VCaP (cell line): Measurements from ENCODE around the gene CDH15.

Experiments
- H3K27ac ChIP-seq: fragments of 450-650 bp; 2 replicates; pipeline ENCODE4 v1.5.1; 2017
- TF ChIP-seq, protein P1 (sequence below): fragments of 450-650 bp; conservative IDR thresholded peaks from 2 replicates; pipeline ENCODE4 v1.5.1; 2017; ENCODE audit warnings: mild to moderate bottlenecking, moderate library complexity

The CDH15 gene

DNA sequence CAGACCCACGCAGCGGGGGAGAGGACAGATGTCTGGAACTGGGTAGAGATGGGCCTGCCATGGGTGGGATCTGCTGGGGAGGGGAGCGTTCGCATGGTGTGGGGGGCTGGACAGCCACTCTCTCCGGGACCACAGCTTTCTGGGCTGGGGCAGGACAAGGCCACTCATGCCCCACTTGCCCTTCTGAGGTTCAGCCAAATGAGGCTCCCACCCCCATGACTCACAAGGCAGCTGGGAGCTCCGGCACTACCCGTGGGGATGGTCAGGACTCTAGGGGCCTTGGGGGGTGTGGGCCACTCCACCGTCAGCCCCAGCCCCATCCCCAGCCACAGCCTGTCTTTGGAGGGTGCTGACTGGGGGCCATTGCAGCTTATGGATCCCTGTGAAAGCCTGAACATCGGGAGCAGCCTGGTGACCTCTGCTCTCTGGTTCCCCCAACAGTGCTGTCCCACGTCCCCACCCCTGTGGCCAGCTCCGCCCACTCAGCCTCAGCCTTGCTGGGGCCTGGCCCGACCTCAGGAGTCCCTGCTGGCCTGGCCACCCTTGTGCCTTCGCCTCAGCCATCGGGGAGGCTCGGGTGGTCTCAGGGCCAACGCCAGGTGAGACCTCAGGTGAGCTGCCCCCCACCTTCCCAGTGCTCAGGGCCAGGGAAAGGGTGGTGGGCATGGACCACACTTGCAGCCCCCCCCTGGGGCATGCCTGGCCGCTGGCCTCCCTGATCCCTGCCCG is 4.7 kb upstream of the CDH15 start:
- no peak overlapping the region for H3K27ac ChIP-seq
- TF ChIP-seq, protein P1, sequence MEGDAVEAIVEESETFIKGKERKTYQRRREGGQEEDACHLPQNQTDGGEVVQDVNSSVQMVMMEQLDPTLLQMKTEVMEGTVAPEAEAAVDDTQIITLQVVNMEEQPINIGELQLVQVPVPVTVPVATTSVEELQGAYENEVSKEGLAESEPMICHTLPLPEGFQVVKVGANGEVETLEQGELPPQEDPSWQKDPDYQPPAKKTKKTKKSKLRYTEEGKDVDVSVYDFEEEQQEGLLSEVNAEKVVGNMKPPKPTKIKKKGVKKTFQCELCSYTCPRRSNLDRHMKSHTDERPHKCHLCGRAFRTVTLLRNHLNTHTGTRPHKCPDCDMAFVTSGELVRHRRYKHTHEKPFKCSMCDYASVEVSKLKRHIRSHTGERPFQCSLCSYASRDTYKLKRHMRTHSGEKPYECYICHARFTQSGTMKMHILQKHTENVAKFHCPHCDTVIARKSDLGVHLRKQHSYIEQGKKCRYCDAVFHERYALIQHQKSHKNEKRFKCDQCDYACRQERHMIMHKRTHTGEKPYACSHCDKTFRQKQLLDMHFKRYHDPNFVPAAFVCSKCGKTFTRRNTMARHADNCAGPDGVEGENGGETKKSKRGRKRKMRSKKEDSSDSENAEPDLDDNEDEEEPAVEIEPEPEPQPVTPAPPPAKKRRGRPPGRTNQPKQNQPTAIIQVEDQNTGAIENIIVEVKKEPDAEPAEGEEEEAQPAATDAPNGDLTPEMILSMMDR: no peak

DNA sequence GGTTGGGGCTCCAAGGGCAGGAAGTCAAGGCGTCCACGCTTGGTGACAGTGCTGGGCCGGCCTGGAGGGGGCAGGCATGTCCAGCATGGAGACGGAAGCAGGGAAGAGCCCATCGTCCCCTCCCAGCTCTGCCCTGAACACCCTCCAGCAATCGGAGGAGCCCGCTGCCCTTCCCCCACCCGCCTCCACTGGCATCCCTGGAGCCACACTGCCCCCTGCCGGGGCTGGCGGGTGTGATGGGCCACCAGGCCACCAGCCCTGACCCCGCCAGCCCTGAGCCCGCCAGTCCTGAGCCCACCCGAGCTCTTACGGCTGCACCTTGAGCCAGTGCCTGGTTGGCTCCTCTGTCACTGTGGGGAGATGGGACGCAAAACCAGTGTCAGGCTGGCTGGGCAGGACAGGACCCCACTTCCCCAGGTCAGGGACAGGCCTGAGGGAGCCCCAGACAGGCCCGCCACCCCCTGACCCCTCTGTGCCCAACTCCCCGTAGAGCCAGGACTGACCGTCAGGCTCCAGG is 4.1 kb upstream of the CDH15 start:
- TF ChIP-seq, protein P1: peak; percentile 67
- H3K27ac ChIP-seq: no peak overlapping the region

DNA sequence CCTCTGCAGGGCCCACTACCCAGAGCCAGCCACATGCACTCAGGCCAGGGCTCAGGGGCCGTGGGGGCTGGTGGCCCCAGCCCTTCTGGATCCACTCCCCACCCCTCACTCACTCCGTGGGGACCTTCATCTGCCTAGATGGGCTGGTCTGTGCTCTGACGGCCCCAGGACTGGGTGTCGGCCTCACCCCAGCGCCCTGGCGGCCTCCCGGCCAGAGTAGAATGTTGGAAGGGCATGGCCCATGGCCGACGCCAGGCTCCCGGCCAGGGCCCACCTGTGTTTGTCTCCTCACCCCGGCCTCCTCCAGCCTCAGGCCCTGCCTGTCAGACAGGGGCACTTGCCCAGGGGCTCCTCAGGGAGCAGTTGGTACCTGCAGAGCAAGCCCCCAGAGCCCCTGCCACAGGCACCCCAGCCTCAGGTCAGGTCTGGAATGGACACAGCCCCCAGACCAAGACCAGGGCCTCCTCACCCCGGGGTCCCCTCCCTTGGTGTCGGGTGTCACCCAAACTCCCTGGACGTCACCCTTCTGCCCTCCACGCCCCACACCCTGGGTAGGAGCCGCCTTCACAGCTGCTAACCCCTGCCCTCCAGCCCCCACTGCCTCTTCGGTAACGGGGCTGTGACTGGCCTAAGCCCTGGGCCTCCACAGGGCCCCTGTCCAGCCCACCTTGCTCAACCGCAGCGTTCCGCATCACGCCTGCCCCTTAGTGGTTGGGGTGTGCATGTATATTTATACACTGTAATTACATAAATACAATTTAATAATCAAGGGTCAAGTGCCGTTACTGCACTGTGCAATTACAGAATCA is 3.0 kb upstream of the CDH15 start:
- H3K27ac ChIP-seq: no peak overlapping the region
- TF ChIP-seq, protein P1: no peak

DNA sequence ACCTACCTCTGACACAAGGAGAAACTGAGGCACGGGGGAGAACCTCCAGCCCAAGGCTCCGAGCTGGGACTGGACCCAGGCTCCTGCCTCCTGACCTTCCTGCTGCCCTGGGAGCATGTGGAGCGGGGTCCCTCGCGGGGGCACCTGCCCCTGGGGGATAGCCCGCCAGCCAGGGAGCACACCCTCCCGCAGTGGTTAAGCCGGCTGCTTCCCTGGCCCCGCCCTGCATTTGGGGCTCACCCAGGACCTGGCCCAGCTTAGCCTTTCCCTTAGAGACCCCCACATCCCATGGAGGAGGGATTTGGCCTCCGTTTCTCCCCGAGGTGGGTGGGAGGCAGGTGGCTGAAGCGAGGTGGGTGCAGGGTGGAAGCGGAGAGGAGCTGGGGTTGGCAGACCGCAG is 1.8 kb upstream of the CDH15 start:
- TF ChIP-seq, protein P1: no peak
- no peak overlapping the region for H3K27ac ChIP-seq

DNA sequence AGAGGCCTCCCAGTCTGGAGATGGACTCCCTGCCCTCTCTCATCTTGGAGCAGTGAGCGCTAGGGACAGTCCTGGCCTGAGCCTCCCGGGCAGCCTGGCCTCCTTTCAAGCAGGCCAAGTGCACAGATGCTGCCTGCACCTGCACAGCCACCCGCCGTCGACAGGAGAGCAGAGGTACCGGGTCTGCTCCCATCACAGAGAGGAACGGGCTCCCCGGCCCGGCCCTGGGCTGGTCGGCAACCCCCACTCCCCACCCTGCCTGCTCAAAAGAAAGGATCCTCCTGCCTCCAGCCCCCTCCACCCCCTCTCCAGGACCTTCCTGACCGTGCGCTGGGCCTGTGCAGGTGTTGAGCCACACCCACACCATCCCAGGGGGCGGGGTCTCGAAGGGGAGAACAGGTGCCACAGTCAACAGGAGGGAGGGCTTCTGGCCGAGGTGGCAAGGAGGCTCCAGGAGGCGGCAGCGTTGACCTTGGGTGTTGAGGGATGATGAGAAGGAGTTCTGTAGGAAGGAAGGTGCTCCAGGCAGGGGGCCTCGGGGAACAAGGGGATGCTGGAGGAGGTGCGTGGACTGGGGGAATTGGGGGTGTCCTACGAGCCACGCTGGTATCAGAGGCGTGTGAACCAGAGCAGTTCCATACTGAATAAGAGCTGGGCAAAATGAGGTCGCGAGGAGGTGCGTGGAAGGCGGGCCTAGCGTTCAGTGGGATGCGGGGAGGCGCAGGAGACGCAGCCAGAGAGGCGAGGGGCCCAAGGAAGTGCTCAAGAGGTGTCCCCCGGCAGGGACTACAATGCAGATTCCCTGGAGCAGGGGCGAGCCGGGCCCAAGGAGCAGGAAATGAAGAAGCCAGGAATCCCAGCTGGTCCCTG is 967 bp upstream of the CDH15 start:
- TF ChIP-seq, protein P1: no peak
- no peak overlapping the region for H3K27ac ChIP-seq

DNA sequence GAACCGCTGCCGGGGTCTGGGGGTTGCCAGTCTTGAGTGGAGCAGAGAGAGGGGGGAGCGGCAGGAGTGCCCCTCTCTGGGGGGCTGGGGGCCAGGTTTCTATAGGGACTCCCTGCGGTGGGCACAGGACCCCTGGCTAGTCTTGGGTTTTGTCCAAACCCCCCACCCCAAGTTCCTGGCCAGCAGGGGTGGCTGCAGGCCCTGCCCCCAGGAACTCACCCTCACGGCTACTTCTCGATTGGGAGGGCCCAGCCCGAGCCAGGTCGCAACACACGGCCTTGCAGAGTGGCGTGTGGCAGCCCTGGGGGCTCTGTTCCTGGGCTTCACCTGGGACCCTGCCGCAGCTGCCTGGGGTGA is 601 bp downstream of the CDH15 start:
- TF ChIP-seq, protein P1: no peak
- no peak overlapping the region for H3K27ac ChIP-seq
